HG03457 (cell line): ENCODE measurements around the gene QDPR.

Experiments
- ATAC-seq: cut with Tn5 transposase; IDR thresholded peaks from one replicate; pipeline ENCODE4 v1.9.1; 2021; ENCODE audit warnings: moderate number of reproducible peaks; ENCODE audit not compliant: unreplicated experiment

QDPR gene

GRCh38 chr4:17528551-17529165 is 16.8 kb upstream of the QDPR start:
- no peak for ATAC-seq

GRCh38 chr4:17526695-17527477 is 15.0 kb upstream of the QDPR start:
- ATAC-seq = no peak

GRCh38 chr4:17523662-17524061 is 11.8 kb upstream of the QDPR start:
- ATAC-seq = no peak

- ATAC-seq = no peak
Observed at GRCh38 chr4:17521595-17521994, 9.7 kb upstream of the QDPR start.

GRCh38 chr4:17517664-17518063 is 5.8 kb upstream of the QDPR start:
- no peak for ATAC-seq

GRCh38 chr4:17516980-17517379 is 5.1 kb upstream of the QDPR start:
- no peak for ATAC-seq

GRCh38 chr4:17515445-17516407 is 3.8 kb upstream of the QDPR start:
- no peak for ATAC-seq

- ATAC-seq = no peak
Observed at GRCh38 chr4:17514865-17515264, 3.0 kb upstream of the QDPR start, which contains the start of gene CLRN2. Gene CLRN2 (plus strand): TSS chr4:17515165. CDS start chr4:17515267, 102 bp downstream.

- no peak for ATAC-seq
Observed at GRCh38 chr4:17512973-17513665, 1.2 kb upstream of the QDPR start.

GRCh38 chr4:17511509-17511949 is 361 bp downstream of the QDPR start:
- ATAC-seq = peak; percentile 57

GRCh38 chr4:17511051-17511450 is 839 bp downstream of the QDPR start:
- ATAC-seq = no peak

- ATAC-seq = no peak
Observed at GRCh38 chr4:17510582-17510981, 1.3 kb downstream of the QDPR start.

GRCh38 chr4:17504081-17504480 is 7.8 kb downstream of the QDPR start:
- no peak for ATAC-seq

GRCh38 chr4:17502756-17503155 is 9.1 kb downstream of the QDPR start:
- no peak for ATAC-seq

GRCh38 chr4:17500574-17500973 is 11.3 kb downstream of the QDPR start:
- ATAC-seq = no peak

- no peak for ATAC-seq
Observed at GRCh38 chr4:17497890-17498523, 13.9 kb downstream of the QDPR start.

- no peak for ATAC-seq
Observed at GRCh38 chr4:17494258-17495190, 17.4 kb downstream of the QDPR start.

- ATAC-seq = no peak
Observed at GRCh38 chr4:17493619-17494018, 18.3 kb downstream of the QDPR start.

- no peak for ATAC-seq
Observed at GRCh38 chr4:17492876-17493275, 19.0 kb downstream of the QDPR start.
